Type B pancreatic cell (in vitro differentiated cells): ENCODE results near the gene ITSN2. TPM values are rescaled to one million over a fixed set of nuclear protein-coding genes. Genes with fewer than 3 reads are reported as not detected.

Experiments used
- DNase-seq: peaks from one replicate; pipeline ENCODE4 v3.0.0; 2021; ENCODE audit warnings: mixed read lengths; ENCODE audit not compliant: unreplicated experiment; ENCODE audit errors: extremely low spot score
- H3K27ac Mint-ChIP-seq: 2 replicates; pipeline ENCODE4 v1.8.0; 2021; ENCODE audit warnings: mild to moderate bottlenecking, mixed read lengths
- H3K27me3 Mint-ChIP-seq: 2 replicates; pipeline ENCODE4 v1.8.0; 2021; ENCODE audit warnings: mixed read lengths
- H3K36me3 Mint-ChIP-seq: 2 replicates; pipeline ENCODE4 v1.8.0; 2021; ENCODE audit warnings: mixed read lengths
- H3K4me1 Mint-ChIP-seq: one replicate; pipeline ENCODE4 v1.8.0; 2021; ENCODE audit warnings: mixed read lengths; ENCODE audit not compliant: unreplicated experiment
- H3K4me3 Mint-ChIP-seq: 2 replicates; pipeline ENCODE4 v1.8.0; 2021; ENCODE audit warnings: mild to moderate bottlenecking, mixed read lengths
- H3K9me3 Mint-ChIP-seq: 2 replicates; pipeline ENCODE4 v1.8.0; 2021; ENCODE audit warnings: mixed read lengths
- total RNA-seq: library from RNA; stranded (reverse); gene quantifications from 2 replicates; pipeline ENCODE4 v1.2.1, GENCODE V29; 2021; ENCODE audit warnings: low replicate concordance
- TF ChIP-seq, protein P1 (sequence below): fragments of 200-600 bp; sonication (generic); conservative IDR thresholded peaks from 2 replicates; pipeline ENCODE4 v1.5.0; 2021; ENCODE audit warnings: antibody characterized with exemption, mild to moderate bottlenecking

Gene ITSN2
- total RNA-seq, 1 donor from 2014 or later = 18.9 TPM

DNA sequence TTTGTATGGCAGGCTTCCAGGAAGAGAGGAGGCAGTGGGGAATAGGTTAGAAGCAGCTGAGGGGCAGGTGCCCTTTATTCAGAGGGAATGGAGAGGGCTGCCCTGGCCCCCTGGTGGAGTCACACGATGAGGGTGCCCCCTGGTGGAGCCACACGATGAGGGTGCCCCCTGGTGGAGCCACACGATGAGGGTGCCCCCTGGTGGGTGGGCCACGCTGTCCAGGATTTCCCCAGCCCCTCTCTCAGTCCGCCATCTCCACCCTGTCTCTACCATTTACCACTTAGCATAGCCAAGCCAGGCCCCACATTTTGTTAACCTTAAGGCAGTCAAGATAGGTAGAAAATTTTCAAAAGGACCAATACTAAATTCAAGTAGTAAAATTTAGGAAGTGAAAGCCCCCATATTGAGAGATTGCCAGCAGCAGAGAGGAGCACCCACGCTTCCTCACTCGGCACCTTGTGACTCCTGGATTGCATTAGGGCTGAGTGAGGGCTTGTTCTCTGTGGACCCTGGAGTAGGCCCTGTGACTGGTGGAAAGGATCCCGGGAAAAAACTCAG is 195.8 kb downstream of the ITSN2 start:
- TF ChIP-seq, protein P1, sequence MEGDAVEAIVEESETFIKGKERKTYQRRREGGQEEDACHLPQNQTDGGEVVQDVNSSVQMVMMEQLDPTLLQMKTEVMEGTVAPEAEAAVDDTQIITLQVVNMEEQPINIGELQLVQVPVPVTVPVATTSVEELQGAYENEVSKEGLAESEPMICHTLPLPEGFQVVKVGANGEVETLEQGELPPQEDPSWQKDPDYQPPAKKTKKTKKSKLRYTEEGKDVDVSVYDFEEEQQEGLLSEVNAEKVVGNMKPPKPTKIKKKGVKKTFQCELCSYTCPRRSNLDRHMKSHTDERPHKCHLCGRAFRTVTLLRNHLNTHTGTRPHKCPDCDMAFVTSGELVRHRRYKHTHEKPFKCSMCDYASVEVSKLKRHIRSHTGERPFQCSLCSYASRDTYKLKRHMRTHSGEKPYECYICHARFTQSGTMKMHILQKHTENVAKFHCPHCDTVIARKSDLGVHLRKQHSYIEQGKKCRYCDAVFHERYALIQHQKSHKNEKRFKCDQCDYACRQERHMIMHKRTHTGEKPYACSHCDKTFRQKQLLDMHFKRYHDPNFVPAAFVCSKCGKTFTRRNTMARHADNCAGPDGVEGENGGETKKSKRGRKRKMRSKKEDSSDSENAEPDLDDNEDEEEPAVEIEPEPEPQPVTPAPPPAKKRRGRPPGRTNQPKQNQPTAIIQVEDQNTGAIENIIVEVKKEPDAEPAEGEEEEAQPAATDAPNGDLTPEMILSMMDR = peak; percentile 57
- H3K27ac Mint-ChIP-seq = no peak overlapping the region
- H3K27me3 Mint-ChIP-seq = no peaks in the 10 kb centered on the region
- DNase-seq = no peak
- H3K4me1 Mint-ChIP-seq = no peaks in the 10 kb centered on the region
- H3K9me3 Mint-ChIP-seq = no peaks in the 10 kb centered on the region
- peaks cover 12% of the 10 kb centered on the region for H3K36me3 Mint-ChIP-seq
- no peak overlapping the region for H3K4me3 Mint-ChIP-seq

DNA sequence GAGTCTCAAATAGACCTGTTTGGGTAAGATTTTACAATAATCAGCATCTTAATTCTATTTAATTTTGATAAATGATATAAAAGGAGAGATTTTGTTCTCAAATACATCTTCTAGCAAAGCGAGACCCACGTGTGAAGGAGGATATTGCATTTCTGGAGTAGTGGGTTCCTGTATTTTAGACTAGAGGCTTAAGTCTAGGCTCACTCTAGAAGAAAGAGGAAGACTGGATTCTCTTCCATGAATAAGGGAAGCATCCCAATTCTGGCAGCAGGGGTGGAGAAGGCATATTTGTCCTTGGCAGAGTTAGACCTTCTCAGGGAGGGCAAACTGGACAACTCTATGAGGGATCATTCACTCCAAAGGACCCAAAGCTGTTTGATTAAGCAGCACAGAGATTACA is 196.7 kb downstream of the ITSN2 start:
- no peaks in the 10 kb centered on the region for H3K4me1 Mint-ChIP-seq
- TF ChIP-seq, protein P1 = no peak
- DNase-seq = no peak
- no peak overlapping the region for H3K4me3 Mint-ChIP-seq
- H3K36me3 Mint-ChIP-seq = peaks cover 16% of the 10 kb centered on the region
- H3K27me3 Mint-ChIP-seq = no peaks in the 10 kb centered on the region
- H3K9me3 Mint-ChIP-seq = no peaks in the 10 kb centered on the region
- no peak overlapping the region for H3K27ac Mint-ChIP-seq

DNA sequence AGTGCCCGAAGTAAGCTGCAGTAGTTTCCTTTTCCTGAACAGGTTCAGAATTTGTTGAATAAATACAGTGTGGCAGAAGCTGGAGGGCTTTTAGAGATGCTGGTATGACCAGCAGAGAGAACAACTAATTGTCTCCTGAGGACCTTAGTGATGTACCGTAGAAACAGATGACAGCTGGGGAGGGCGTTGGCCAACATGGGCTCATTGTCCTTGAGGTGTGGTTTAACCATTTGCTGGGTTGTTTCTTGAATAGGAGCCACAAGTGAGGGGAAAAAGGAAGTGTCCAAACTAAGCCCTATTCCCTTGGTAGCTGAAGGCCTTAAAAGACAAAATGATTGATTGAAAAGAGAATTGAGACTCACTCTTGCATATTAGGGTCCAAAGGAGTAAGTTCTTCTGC is 197.2 kb downstream of the ITSN2 start:
- TF ChIP-seq, protein P1 = no peak
- Mint-ChIP-seq H3K4me3 (no peak overlapping the region), H3K9me3 (no peaks in the 10 kb centered on the region), H3K4me1 (no peaks in the 10 kb centered on the region), H3K27ac (no peak overlapping the region), H3K36me3 (peaks cover 15% of the 10 kb centered on the region), H3K27me3 (no peaks in the 10 kb centered on the region)
- no peak for DNase-seq

DNA sequence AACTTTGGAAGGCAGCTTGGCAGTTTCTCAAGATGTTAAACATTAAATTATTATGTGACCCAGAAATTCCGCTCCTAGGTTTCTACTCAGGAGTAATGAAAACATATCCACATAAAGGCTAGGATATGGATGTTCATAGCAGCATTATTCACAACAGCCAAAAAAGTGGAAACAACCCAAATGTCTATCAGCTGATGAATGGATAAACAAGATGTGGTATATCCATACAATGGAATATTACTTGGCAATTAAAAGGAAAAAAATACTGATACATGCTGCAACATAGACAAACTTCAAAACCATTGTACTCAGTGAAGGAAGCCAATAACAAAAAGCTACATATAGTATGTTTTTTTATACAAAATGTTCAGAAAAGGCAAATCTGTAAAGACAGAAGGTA is 197.8 kb downstream of the ITSN2 start:
- no peaks in the 10 kb centered on the region for H3K4me1 Mint-ChIP-seq
- TF ChIP-seq, protein P1 = no peak
- no peak overlapping the region for H3K27ac Mint-ChIP-seq
- no peaks in the 10 kb centered on the region for H3K27me3 Mint-ChIP-seq
- no peak for DNase-seq
- peaks cover 14% of the 10 kb centered on the region for H3K36me3 Mint-ChIP-seq
- no peak overlapping the region for H3K4me3 Mint-ChIP-seq
- H3K9me3 Mint-ChIP-seq = no peaks in the 10 kb centered on the region

DNA sequence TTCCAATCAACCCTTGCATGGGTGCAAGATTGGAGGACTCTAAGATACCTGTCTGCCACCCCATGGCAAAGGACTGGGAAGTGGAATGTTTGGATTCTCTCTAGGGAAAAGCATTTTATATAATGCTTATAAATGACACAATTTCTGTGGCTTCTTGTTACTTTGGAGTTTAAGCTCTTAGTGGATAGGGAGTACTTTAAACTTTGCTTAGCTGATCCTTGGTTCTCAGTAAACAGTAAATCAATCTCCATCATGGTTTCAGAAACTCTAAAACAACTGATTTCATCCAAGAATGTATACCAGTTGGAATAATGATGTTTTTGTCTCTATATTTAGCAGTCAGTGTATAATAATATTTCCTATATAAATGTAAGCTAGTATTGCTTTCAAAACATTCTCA is 199.6 kb downstream of the ITSN2 start:
- Mint-ChIP-seq H3K4me3 (no peak overlapping the region), H3K9me3 (no peaks in the 10 kb centered on the region), H3K36me3 (peaks cover 18% of the 10 kb centered on the region), H3K27me3 (no peaks in the 10 kb centered on the region), H3K27ac (no peak overlapping the region), H3K4me1 (no peaks in the 10 kb centered on the region)
- TF ChIP-seq, protein P1 = no peak
- no peak for DNase-seq

DNA sequence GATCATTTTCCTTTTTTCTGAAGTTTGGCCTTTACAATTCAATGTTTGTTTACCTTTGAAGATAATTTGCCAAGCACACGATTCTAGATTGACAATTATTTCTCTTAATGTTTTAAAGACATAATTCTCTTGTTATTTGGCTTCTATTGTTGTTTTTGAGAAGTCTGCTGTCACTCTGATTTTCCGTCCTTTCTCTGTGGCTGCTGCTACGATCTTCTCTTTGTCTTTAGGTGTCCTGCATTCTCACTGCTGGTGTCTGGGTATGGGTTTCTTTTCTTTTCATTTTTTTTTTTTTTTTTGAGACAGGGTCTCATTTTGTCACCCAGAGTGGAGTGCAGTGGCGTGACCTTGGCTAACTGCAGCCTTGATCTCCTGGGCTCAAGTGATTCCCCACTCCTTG is 200.6 kb downstream of the ITSN2 start:
- DNase-seq = no peak
- no peak overlapping the region for H3K4me3 Mint-ChIP-seq
- H3K27me3 Mint-ChIP-seq = no peaks in the 10 kb centered on the region
- H3K9me3 Mint-ChIP-seq = no peaks in the 10 kb centered on the region
- H3K36me3 Mint-ChIP-seq = peaks cover 18% of the 10 kb centered on the region
- H3K4me1 Mint-ChIP-seq = no peaks in the 10 kb centered on the region
- no peak overlapping the region for H3K27ac Mint-ChIP-seq
- TF ChIP-seq, protein P1 = no peak
